ENCODE measurements around the gene ATP1A1. TPM values are rescaled to one million over a fixed set of nuclear protein-coding genes. Genes with fewer than 3 reads are reported as not detected.

The ATP1A1 gene
- total and polyA plus RNA-seq, 2 experiments from 2014 or later, result 117 to 202 TPM

DNA sequence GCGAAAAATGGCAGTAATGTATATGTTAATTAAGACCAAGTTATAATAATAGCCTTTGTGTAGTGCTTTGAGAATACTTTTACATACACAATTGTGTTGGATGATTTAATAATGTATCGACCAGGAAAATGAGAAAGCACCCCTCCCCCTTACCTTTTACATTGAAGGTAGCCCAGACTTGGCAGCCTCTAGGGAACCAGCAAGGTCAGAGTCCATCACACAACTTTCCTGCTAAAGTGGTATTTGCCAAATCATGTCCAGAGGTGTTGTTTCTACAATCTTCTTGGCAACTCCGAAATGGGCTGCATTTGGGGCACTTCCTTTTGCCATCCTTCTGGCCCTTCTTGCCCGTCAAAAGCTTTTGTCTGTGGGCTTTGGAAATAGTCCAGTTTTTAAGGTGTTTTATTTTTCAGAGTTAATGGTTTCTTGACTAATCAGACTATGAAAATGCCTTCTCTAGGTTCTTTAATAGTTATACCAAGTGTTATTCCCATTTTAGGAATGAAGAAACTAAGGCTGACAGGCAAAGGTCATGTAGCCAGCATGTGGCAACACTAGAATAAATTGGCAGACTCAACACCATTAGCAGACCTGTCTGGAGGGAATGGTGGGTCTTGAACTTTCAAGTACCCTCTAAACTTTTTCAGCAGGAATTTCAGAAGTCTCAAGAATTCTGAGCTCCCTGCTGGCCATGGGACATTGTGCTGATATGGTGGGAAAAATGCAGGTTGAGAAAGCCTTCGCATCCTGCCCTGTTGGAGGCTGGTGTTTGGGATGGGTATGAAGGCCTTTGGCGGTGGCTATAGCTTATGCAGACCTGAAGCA is 6.8 kb downstream of the ATP1A1 start:
- H3K27me3 Mint-ChIP-seq (ENCODE audit: insufficient read depth, low read depth, poor library complexity), result no peaks in the 10 kb centered on the region
- DNase-seq (ENCODE audit: low spot score) (peak; percentile 51), ATAC-seq (no peak; the same call in 2 of the 3 replicates)
- Histone ChIP-seq H3K27ac (ENCODE audit: low read depth) (no peak overlapping the region), H3F3A (replicated peaks; ENCODE audit: low read depth) (no peaks in the 10 kb centered on the region), H4K20me1 (replicated peaks; ENCODE audit: insufficient read depth) (peaks cover 56% of the 10 kb centered on the region), H3K9me2 (ENCODE audit: insufficient read depth) (no peaks in the 10 kb centered on the region), H3K27me3 (ENCODE audit: insufficient read depth) (no peaks in the 10 kb centered on the region), H3K4me1 (ENCODE audit: insufficient read depth) (peaks cover 57% of the 10 kb centered on the region), H3K4me3 (no peak overlapping the region), H3K79me2 (replicated peaks; ENCODE audit: insufficient read depth) (peaks cover 98% of the 10 kb centered on the region), H3K36me3 (ENCODE audit: insufficient read depth) (peaks cover 10% of the 10 kb centered on the region; the same call in 1 of the 2 replicates), H2AFZ (no peak overlapping the region), H3K4me2 (peak overlapping the region; percentile 14; the same call in 1 of the 2 replicates)
- peaks cover 12% of the 10 kb centered on the region for H3K36me3 Mint-ChIP-seq (ENCODE audit: low read depth)
- H3K4me1 Mint-ChIP-seq, result peaks cover 70% of the 10 kb centered on the region
- TF ChIP-seq JUNB (IDR thresholded peaks at IDR 0.05; ENCODE audit: unreplicated experiment) (no peak), POLR2AphosphoS5 (IDR thresholded peaks at IDR 0.05; ENCODE audit: low read depth) (no peak), ZNF114 (CRISPR knock-in tag; IDR thresholded peaks at IDR 0.05) (no peak), CREB1 (CRISPR knock-in tag; IDR thresholded peaks at IDR 0.05; ENCODE audit: low read depth) (no peak), EZH2 (IDR thresholded peaks at IDR 0.05; ENCODE audit: low read depth, unreplicated experiment) (no peak), STAT1 (IDR thresholded peaks at IDR 0.05; ENCODE audit: unreplicated experiment) (no peak), NANOG (IDR thresholded peaks at IDR 0.05; ENCODE audit: borderline replicate concordance) (no peak), EZH2phosphoT487 (IDR thresholded peaks at IDR 0.05; ENCODE audit: unreplicated experiment) (no peak), ZNF331 (CRISPR knock-in tag; IDR thresholded peaks at IDR 0.05; ENCODE audit: low read depth) (no peak)
- TF ChIP-seq, protein P1, sequence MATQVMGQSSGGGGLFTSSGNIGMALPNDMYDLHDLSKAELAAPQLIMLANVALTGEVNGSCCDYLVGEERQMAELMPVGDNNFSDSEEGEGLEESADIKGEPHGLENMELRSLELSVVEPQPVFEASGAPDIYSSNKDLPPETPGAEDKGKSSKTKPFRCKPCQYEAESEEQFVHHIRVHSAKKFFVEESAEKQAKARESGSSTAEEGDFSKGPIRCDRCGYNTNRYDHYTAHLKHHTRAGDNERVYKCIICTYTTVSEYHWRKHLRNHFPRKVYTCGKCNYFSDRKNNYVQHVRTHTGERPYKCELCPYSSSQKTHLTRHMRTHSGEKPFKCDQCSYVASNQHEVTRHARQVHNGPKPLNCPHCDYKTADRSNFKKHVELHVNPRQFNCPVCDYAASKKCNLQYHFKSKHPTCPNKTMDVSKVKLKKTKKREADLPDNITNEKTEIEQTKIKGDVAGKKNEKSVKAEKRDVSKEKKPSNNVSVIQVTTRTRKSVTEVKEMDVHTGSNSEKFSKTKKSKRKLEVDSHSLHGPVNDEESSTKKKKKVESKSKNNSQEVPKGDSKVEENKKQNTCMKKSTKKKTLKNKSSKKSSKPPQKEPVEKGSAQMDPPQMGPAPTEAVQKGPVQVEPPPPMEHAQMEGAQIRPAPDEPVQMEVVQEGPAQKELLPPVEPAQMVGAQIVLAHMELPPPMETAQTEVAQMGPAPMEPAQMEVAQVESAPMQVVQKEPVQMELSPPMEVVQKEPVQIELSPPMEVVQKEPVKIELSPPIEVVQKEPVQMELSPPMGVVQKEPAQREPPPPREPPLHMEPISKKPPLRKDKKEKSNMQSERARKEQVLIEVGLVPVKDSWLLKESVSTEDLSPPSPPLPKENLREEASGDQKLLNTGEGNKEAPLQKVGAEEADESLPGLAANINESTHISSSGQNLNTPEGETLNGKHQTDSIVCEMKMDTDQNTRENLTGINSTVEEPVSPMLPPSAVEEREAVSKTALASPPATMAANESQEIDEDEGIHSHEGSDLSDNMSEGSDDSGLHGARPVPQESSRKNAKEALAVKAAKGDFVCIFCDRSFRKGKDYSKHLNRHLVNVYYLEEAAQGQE (IDR thresholded peaks at IDR 0.05; ENCODE audit: unreplicated experiment), result no peak
- TF ChIP-seq, protein P2, sequence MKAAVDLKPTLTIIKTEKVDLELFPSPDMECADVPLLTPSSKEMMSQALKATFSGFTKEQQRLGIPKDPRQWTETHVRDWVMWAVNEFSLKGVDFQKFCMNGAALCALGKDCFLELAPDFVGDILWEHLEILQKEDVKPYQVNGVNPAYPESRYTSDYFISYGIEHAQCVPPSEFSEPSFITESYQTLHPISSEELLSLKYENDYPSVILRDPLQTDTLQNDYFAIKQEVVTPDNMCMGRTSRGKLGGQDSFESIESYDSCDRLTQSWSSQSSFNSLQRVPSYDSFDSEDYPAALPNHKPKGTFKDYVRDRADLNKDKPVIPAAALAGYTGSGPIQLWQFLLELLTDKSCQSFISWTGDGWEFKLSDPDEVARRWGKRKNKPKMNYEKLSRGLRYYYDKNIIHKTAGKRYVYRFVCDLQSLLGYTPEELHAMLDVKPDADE (IDR thresholded peaks at IDR 0.05), result no peak
- TF ChIP-seq, protein P3, sequence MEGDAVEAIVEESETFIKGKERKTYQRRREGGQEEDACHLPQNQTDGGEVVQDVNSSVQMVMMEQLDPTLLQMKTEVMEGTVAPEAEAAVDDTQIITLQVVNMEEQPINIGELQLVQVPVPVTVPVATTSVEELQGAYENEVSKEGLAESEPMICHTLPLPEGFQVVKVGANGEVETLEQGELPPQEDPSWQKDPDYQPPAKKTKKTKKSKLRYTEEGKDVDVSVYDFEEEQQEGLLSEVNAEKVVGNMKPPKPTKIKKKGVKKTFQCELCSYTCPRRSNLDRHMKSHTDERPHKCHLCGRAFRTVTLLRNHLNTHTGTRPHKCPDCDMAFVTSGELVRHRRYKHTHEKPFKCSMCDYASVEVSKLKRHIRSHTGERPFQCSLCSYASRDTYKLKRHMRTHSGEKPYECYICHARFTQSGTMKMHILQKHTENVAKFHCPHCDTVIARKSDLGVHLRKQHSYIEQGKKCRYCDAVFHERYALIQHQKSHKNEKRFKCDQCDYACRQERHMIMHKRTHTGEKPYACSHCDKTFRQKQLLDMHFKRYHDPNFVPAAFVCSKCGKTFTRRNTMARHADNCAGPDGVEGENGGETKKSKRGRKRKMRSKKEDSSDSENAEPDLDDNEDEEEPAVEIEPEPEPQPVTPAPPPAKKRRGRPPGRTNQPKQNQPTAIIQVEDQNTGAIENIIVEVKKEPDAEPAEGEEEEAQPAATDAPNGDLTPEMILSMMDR (conservative IDR thresholded peaks at IDR 0.05; ENCODE audit: low read depth in 2 of 2), result no peak
- TF ChIP-seq, protein P4, sequence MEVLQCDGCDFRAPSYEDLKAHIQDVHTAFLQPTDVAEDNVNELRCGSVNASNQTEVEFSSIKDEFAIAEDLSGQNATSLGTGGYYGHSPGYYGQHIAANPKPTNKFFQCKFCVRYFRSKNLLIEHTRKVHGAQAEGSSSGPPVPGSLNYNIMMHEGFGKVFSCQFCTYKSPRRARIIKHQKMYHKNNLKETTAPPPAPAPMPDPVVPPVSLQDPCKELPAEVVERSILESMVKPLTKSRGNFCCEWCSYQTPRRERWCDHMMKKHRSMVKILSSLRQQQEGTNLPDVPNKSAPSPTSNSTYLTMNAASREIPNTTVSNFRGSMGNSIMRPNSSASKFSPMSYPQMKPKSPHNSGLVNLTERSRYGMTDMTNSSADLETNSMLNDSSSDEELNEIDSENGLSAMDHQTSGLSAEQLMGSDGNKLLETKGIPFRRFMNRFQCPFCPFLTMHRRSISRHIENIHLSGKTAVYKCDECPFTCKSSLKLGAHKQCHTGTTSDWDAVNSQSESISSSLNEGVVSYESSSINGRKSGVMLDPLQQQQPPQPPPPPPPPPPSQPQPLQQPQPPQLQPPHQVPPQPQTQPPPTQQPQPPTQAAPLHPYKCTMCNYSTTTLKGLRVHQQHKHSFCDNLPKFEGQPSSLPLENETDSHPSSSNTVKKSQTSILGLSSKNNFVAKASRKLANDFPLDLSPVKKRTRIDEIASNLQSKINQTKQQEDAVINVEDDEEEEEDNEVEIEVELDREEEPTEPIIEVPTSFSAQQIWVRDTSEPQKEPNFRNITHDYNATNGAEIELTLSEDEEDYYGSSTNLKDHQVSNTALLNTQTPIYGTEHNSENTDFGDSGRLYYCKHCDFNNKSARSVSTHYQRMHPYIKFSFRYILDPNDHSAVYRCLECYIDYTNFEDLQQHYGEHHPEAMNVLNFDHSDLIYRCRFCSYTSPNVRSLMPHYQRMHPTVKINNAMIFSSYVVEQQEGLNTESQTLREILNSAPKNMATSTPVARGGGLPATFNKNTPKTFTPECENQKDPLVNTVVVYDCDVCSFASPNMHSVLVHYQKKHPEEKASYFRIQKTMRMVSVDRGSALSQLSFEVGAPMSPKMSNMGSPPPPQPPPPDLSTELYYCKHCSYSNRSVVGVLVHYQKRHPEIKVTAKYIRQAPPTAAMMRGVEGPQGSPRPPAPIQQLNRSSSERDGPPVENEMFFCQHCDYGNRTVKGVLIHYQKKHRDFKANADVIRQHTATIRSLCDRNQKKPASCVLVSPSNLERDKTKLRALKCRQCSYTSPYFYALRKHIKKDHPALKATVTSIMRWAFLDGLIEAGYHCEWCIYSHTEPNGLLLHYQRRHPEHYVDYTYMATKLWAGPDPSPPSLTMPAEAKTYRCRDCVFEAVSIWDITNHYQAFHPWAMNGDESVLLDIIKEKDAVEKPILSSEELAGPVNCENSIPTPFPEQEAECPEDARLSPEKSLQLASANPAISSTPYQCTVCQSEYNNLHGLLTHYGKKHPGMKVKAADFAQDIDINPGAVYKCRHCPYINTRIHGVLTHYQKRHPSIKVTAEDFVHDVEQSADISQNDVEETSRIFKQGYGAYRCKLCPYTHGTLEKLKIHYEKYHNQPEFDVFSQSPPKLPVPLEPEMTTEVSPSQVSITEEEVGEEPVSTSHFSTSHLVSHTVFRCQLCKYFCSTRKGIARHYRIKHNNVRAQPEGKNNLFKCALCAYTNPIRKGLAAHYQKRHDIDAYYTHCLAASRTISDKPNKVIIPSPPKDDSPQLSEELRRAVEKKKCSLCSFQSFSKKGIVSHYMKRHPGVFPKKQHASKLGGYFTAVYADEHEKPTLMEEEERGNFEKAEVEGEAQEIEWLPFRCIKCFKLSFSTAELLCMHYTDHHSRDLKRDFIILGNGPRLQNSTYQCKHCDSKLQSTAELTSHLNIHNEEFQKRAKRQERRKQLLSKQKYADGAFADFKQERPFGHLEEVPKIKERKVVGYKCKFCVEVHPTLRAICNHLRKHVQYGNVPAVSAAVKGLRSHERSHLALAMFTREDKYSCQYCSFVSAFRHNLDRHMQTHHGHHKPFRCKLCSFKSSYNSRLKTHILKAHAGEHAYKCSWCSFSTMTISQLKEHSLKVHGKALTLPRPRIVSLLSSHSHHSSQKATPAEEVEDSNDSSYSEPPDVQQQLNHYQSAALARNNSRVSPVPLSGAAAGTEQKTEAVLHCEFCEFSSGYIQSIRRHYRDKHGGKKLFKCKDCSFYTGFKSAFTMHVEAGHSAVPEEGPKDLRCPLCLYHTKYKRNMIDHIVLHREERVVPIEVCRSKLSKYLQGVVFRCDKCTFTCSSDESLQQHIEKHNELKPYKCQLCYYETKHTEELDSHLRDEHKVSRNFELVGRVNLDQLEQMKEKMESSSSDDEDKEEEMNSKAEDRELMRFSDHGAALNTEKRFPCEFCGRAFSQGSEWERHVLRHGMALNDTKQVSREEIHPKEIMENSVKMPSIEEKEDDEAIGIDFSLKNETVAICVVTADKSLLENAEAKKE (CRISPR knock-in tag; IDR thresholded peaks at IDR 0.05), result no peak
- H3K9me3 Mint-ChIP-seq, result no peaks in the 10 kb centered on the region
- peak overlapping the region; percentile 49; the same call in 1 of the 2 replicates for H3K27ac Mint-ChIP-seq
- no peak overlapping the region for H3K4me3 Mint-ChIP-seq
